IMR-90 (cell line): ENCODE results near the gene KRT78.

Source experiments
- BHLHE40 ChIP-seq: fragments of 150-350 bp; IDR thresholded peaks from 2 replicates; pipeline ENCODE4 v1.6.1; 2016; ENCODE audit warnings: mild to moderate bottlenecking, low read depth, low read length
- CEBPB ChIP-seq: IDR thresholded peaks from 2 replicates; pipeline ENCODE4 v1.6.1; 2012; ENCODE audit warnings: low read depth, low read length, improper control_type of control experiment
- ELK1 ChIP-seq: fragments of 150-350 bp; IDR thresholded peaks from 2 replicates; pipeline ENCODE4 v1.6.1; 2016; ENCODE audit warnings: low read depth, mild to moderate bottlenecking, low read length, moderate library complexity, borderline replicate concordance
- MAFK ChIP-seq: IDR thresholded peaks from 2 replicates; pipeline ENCODE4 v1.6.1; 2012; ENCODE audit warnings: low read depth, low read length, improper control_type of control experiment
- MAZ ChIP-seq: IDR thresholded peaks from 2 replicates; pipeline ENCODE4 v1.6.1; 2012; ENCODE audit warnings: low read depth, mild to moderate bottlenecking, low read length, improper control_type of control experiment, moderate library complexity, borderline replicate concordance
- MXI1 ChIP-seq: IDR thresholded peaks from 2 replicates; pipeline ENCODE4 v1.6.1; 2012; ENCODE audit warnings: low read depth, mild to moderate bottlenecking, low read length, moderate library complexity, borderline replicate concordance
- POLR2A ChIP-seq: IDR thresholded peaks from 2 replicates; pipeline ENCODE4 v1.6.1; 2012; ENCODE audit warnings: mild to moderate bottlenecking, low read depth, low read length
- RAD21 ChIP-seq: IDR thresholded peaks from 2 replicates; pipeline ENCODE4 v1.6.1; 2012; ENCODE audit warnings: low read length, improper control_type of control experiment
- RFX5 ChIP-seq: IDR thresholded peaks from 2 replicates; pipeline ENCODE4 v1.8.0; 2012; ENCODE audit warnings: low read depth, mild to moderate bottlenecking, low read length, moderate library complexity
- SMC3 ChIP-seq: fragments of 150-350 bp; IDR thresholded peaks from 2 replicates; pipeline ENCODE4 v1.6.1; 2016; ENCODE audit warnings: low read depth, mild to moderate bottlenecking, antibody characterized with exemption, low read length, moderate library complexity
- TF ChIP-seq, protein P1 (sequence below): fragments of 150-350 bp; IDR thresholded peaks from 2 replicates; pipeline ENCODE4 v1.6.1; 2017; ENCODE audit warnings: mild to moderate bottlenecking, antibody characterized with exemption, low read length, low read depth
- TF ChIP-seq, protein P2 (sequence below): conservative IDR thresholded peaks from 2 replicates; pipeline ENCODE4 v1.5.1; 2012; ENCODE audit warnings: mild to moderate bottlenecking, low read depth, low read length, improper control_type of control experiment

- TF ChIP-seq ELK1 (no peak), RFX5 (no peak), MXI1 (no peak), RAD21 (no peak), SMC3 (no peak), CEBPB (no peak), POLR2A (no peak), MAFK (no peak), MAZ (no peak), BHLHE40 (no peak)
- TF ChIP-seq, protein P1, sequence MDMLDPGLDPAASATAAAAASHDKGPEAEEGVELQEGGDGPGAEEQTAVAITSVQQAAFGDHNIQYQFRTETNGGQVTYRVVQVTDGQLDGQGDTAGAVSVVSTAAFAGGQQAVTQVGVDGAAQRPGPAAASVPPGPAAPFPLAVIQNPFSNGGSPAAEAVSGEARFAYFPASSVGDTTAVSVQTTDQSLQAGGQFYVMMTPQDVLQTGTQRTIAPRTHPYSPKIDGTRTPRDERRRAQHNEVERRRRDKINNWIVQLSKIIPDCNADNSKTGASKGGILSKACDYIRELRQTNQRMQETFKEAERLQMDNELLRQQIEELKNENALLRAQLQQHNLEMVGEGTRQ: no peak
- TF ChIP-seq, protein P2, sequence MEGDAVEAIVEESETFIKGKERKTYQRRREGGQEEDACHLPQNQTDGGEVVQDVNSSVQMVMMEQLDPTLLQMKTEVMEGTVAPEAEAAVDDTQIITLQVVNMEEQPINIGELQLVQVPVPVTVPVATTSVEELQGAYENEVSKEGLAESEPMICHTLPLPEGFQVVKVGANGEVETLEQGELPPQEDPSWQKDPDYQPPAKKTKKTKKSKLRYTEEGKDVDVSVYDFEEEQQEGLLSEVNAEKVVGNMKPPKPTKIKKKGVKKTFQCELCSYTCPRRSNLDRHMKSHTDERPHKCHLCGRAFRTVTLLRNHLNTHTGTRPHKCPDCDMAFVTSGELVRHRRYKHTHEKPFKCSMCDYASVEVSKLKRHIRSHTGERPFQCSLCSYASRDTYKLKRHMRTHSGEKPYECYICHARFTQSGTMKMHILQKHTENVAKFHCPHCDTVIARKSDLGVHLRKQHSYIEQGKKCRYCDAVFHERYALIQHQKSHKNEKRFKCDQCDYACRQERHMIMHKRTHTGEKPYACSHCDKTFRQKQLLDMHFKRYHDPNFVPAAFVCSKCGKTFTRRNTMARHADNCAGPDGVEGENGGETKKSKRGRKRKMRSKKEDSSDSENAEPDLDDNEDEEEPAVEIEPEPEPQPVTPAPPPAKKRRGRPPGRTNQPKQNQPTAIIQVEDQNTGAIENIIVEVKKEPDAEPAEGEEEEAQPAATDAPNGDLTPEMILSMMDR: no peak
Observed at GRCh38 chr12:52890417-52890816, 41.6 kb upstream of the KRT78 start.
